GM12878 (cell line): ENCODE measurements around the gene TBL3. TPM values are rescaled to one million over a fixed set of nuclear protein-coding genes. Genes with fewer than 3 reads are reported as not detected.
A peak's percentile ranks its signal among the peaks of the same experiment; 100 is the strongest.

Source experiments
- ATAC-seq: fragments of 200-7000 bp; cut with Tn5 transposase; 3 replicates; pipeline ENCODE4 v1.9.1; 2020; ENCODE audit warnings: mild to moderate bottlenecking, moderate library complexity
- Bru-seq: library from RNA; stranded (reverse); fragments of 400-500 nt; gene quantifications from one replicate; lab custom pipeline; 2021; lab: Mats Ljungman, UMichigan
- BruChase-seq, 2 experiments: library from RNA; stranded (reverse); fragments of 400-500 nt; gene quantifications; one replicate each; lab custom pipeline; 2021; lab: Mats Ljungman, UMichigan
- BruUV-seq: library from RNA; stranded (reverse); fragments of 400-500 nt; replicated peaks from 2 replicates; lab custom pipeline; 2021; lab: Mats Ljungman, UMichigan
- CTCF ChIA-PET: fragments of 300-600 bp; sonication (Branson Sonifier 250); formaldehyde crosslinking; extraction: SDS; loops from one replicate; lab custom pipeline; 2021; ENCODE audit warnings: inconsistent platforms; lab: Yijun Ruan, JAX
- POLR2A ChIA-PET: fragments of 350-600 bp; formaldehyde crosslinking; extraction: SDS; loops from one replicate; lab custom pipeline; 2021; ENCODE audit warnings: inconsistent platforms; lab: Charles Lee
- RAD21 ChIA-PET: fragments of 300-600 bp; sonication (Branson Sonifier 250); formaldehyde crosslinking; loops from one replicate; lab custom pipeline; 2023; ENCODE audit warnings: antibody characterized with exemption; ENCODE audit not compliant: unreplicated experiment; lab: Charles Lee
- SMC1A ChIA-PET: fragments of 300-600 bp; sonication (Branson Sonifier 250); formaldehyde crosslinking; loops from one replicate; lab custom pipeline; 2023; ENCODE audit not compliant: unreplicated experiment, uncharacterized antibody; lab: Charles Lee
- DNase-seq: peaks from one replicate; pipeline ENCODE4 v3.0.0-alpha.2; 2011; ENCODE audit warnings: low read depth, low spot score
- FAIRE-seq: peaks from 3 replicates; lab custom pipeline; 2011; peaks lifted over from hg19 to GRCh38; lab: Jason Lieb, UNC
- H2AFZ ChIP-seq: 2 replicates; pipeline ENCODE4 v1.6.0; 2011; ENCODE audit warnings: low read depth, low read length, control low read depth; ENCODE audit not compliant: control insufficient read depth
- H3K27ac ChIP-seq: 2 replicates; pipeline ENCODE4 v1.5.1; 2011; ENCODE audit warnings: control low read depth; ENCODE audit not compliant: control insufficient read depth, insufficient read depth
- H3K27me3 ChIP-seq, 2 experiments: replicated peaks in 1 of 2; 2 replicates each; pipeline versions ENCODE4 v1.6.0 to v1.6.1; 2011; ENCODE audit warnings: low read length in 1 of 2; ENCODE audit not compliant: control insufficient read depth in 2 of 2, insufficient read depth in 2 of 2
- H3K36me3 ChIP-seq, 2 experiments: 2 replicates each; pipeline ENCODE4 v1.5.1; 2011; ENCODE audit warnings: low read length in 1 of 2; ENCODE audit not compliant: control insufficient read depth in 2 of 2, insufficient read depth in 2 of 2
- H3K4me1 ChIP-seq: 2 replicates; pipeline ENCODE4 v1.6.1; 2011; ENCODE audit warnings: mild to moderate bottlenecking, low read length, moderate library complexity, mixed read lengths; ENCODE audit not compliant: control insufficient read depth, insufficient read depth
- H3K4me2 ChIP-seq: 2 replicates; pipeline ENCODE4 v1.6.0; 2011; ENCODE audit warnings: control low read depth; ENCODE audit not compliant: control insufficient read depth, insufficient read depth
- H3K4me3 ChIP-seq: fragments of 200-600 bp; sonication (generic); 2 replicates; pipeline ENCODE4 v1.5.1; 2016
- H3K79me2 ChIP-seq: 2 replicates; pipeline ENCODE4 v1.6.0; 2011; ENCODE audit warnings: low read length; ENCODE audit not compliant: control insufficient read depth, insufficient read depth
- H3K9ac ChIP-seq: 2 replicates; pipeline ENCODE4 v1.8.0; 2011; ENCODE audit warnings: low read length, control low read depth, mixed read lengths; ENCODE audit not compliant: control insufficient read depth, insufficient read depth
- H3K9me3 ChIP-seq: replicated peaks from 3 replicates; pipeline ENCODE4 v1.5.1; 2011; ENCODE audit warnings: mild to moderate bottlenecking, low read length; ENCODE audit not compliant: control insufficient read depth, insufficient read depth
- H4K20me1 ChIP-seq: 2 replicates; pipeline ENCODE4 v1.6.0; 2011; ENCODE audit not compliant: control insufficient read depth, insufficient read depth
- BACH1 ChIP-seq: fragments of 450-650 bp; IDR thresholded peaks from 2 replicates; pipeline ENCODE4 v1.6.1; 2017; ENCODE audit warnings: mild to moderate bottlenecking, borderline replicate concordance
- BCL3 ChIP-seq: IDR thresholded peaks from 2 replicates; pipeline ENCODE4 v1.6.1; 2011; ENCODE audit warnings: borderline replicate concordance, low read depth, mild to moderate bottlenecking, moderate library complexity, low read length; ENCODE audit not compliant: insufficient read depth, poor library complexity, severe bottlenecking
- CTCF ChIP-seq, 3 experiments: IDR thresholded peaks in 2 of 3; conservative IDR thresholded peaks in 1 of 3; 2 replicates each; pipeline ENCODE4 v1.5.1; 2011; ENCODE audit warnings: low read depth in 3 of 3, low read length in 3 of 3, mild to moderate bottlenecking in 3 of 3, control low read depth in 2 of 3, moderate library complexity in 2 of 3, inconsistent platforms in 1 of 3, mixed read lengths in 1 of 3; ENCODE audit not compliant: control insufficient read depth in 2 of 3, insufficient read depth in 1 of 3; ENCODE audit errors: extremely low read depth in 1 of 3
- EED ChIP-seq: sonication (generic); IDR thresholded peaks from 2 replicates; pipeline ENCODE4 v1.6.1; 2016; ENCODE audit warnings: antibody characterized with exemption, low read depth
- ETV6 ChIP-seq, 2 experiments: fragments of 450-650 bp in 1 of 2; IDR thresholded peaks in 1 of 2; conservative IDR thresholded peaks in 1 of 2; 2 replicates each; pipeline ENCODE4 v1.6.1; 2014; ENCODE audit warnings: antibody characterized with exemption in 1 of 2, borderline replicate concordance in 1 of 2, low read depth in 1 of 2, mild to moderate bottlenecking in 1 of 2, moderate library complexity in 1 of 2
- KLF5 ChIP-seq: fragments of 450-650 bp; IDR thresholded peaks from 2 replicates; pipeline ENCODE4 v1.6.1; 2014; ENCODE audit warnings: mild to moderate bottlenecking; ENCODE audit not compliant: partially characterized antibody
- NR2C1 ChIP-seq: fragments of 450-650 bp; IDR thresholded peaks from 2 replicates; pipeline ENCODE4 v1.6.1; 2017; ENCODE audit warnings: antibody characterized with exemption, mild to moderate bottlenecking, moderate library complexity
- RAD21 ChIP-seq: IDR thresholded peaks from 2 replicates; pipeline ENCODE4 v1.6.1; 2011; ENCODE audit warnings: mild to moderate bottlenecking, low read depth, low read length, moderate library complexity; ENCODE audit not compliant: insufficient read depth
- RFX5 ChIP-seq: IDR thresholded peaks from 2 replicates; pipeline ENCODE4 v1.6.1; 2011; ENCODE audit warnings: low read depth, low read length, improper control_type of control experiment
- RUNX3 ChIP-seq: IDR thresholded peaks from 2 replicates; pipeline ENCODE4 v1.6.1; 2012; ENCODE audit warnings: low read length, inconsistent platforms
- SIN3A ChIP-seq: IDR thresholded peaks from 2 replicates; pipeline ENCODE4 v1.6.1; 2012; ENCODE audit warnings: low read depth, low read length, improper control_type of control experiment
- ZNF207 ChIP-seq: fragments of 450-650 bp; IDR thresholded peaks from 2 replicates; pipeline ENCODE4 v1.6.1; 2014; ENCODE audit warnings: antibody characterized with exemption, mild to moderate bottlenecking, borderline replicate concordance
- ZNF274 ChIP-seq: IDR thresholded peaks from one replicate; pipeline ENCODE4 v1.8.0; 2011; ENCODE audit not compliant: insufficient read length, insufficient read depth
- WGBS: methylation state at CpG from one replicate; pipeline ENCODE4 v1.1.6; 2016; ENCODE audit warnings: low lambda C conversion rate; ENCODE audit not compliant: insufficient replicate concordance, insufficient coverage; ENCODE audit errors: missing lambda C conversion rate; 5-methylcytosine and 5-hydroxymethylcytosine counted together
- in situ Hi-C: fragments of 300-500 bp; cut with MboI; formaldehyde crosslinking; loops from 9 replicates; pipeline ENCODE4 v1.14.3; 2018; ENCODE audit warnings: mixed read lengths
- intact Hi-C: fragments of 100-400 bp; cut with micrococcal nuclease; formaldehyde crosslinking; loops from one replicate; pipeline ENCODE4 v1.14.2; 2022; ENCODE audit not compliant: unreplicated experiment
- long read RNA-seq, 2 experiments: library from polyadenylated mRNA; unstranded; transcript quantifications; one replicate each; pipeline ENCODE4 v2.0.0, GENCODE V29; 2019 to 2020
- polyA minus RNA-seq, 3 experiments: library from RNA; depleted of rRNA, polyadenylated mRNA; stranded (reverse); fragments of >200 nt; gene quantifications; 2 replicates each; pipeline ENCODE4 v1.2.3, GENCODE V29; 2011
- polyA plus RNA-seq, 11 experiments: library from polyadenylated mRNA; depleted of rRNA in 4 of 11; unstranded in 6 of 11; stranded (reverse) in 5 of 11; fragments of >200 nt; fragmentation: Nextera tagmentation in 4 of 11; fragmentation: Illumina TruSeq in 1 of 11; extraction: Ambion mirVana in 4 of 11; extraction: Trizol in 1 of 11; gene quantifications; 1 replicate in 1 of 11; 2 replicates in 10 of 11; pipeline versions ENCODE4 v1.2.1 to v1.2.3, GENCODE V29; 2011 to 2016; ENCODE audit warnings: inconsistent platforms in 2 of 11, missing spikeins in 2 of 11, low read depth in 1 of 11
- total RNA-seq, 4 experiments: library from RNA; depleted of rRNA in 3 of 4; stranded (reverse); fragments of >200 nt in 3 of 4; fragmentation: Illumina TruSeq in 1 of 4; extraction: Trizol in 1 of 4; gene quantifications; 2 replicates each; pipeline versions ENCODE4 v1.2.1 to v1.2.3, GENCODE V29; 2013 to 2021

TBL3 gene
- 28.0 and 31.8 TPM in 2 replicates for total RNA-seq (2013; cell fraction: nucleolus; rRNA removed)
- 53.0 and 71.4 TPM in 2 replicates for total RNA-seq (2014; rRNA removed)
- 8.2 and 9.6 TPM in 2 replicates for total RNA-seq (2014; rRNA removed; fragmentation: Illumina TruSeq; extraction: Trizol)
- total RNA-seq (2021): 64.8 and 66.8 TPM in 2 replicates
- 9.8 TPM for polyA plus RNA-seq (2011; ENCODE audit: low read depth)
- 4.6 and 20.9 TPM in 2 replicates for polyA plus RNA-seq (2011; rRNA removed)
- 39.7 and 48.7 TPM in 2 replicates for polyA plus RNA-seq (2011; cell fraction: cytosol; rRNA removed)
- polyA plus RNA-seq (2011; cell fraction: nucleus; rRNA removed): 111 and 145 TPM in 2 replicates
- 20.6 and 30.3 TPM in 2 replicates for polyA plus RNA-seq (2012)
- polyA plus RNA-seq (2014; fragmentation: Illumina TruSeq; extraction: Trizol): 5.6 and 21.7 TPM in 2 replicates
- polyA plus RNA-seq (2014; fragmentation: Nextera tagmentation; extraction: Ambion mirVana): 1 to 10 TPM; 1.2 to 8.1 TPM
- 46.8 and 65.1 TPM in 2 replicates for polyA plus RNA-seq (2014; rRNA removed)
- 100 to 1,000 TPM in 1 of 2 experiments, 10 to 100 TPM in 1; 89.6 to 101 TPM for polyA plus RNA-seq (2016; fragmentation: Nextera tagmentation; extraction: Ambion mirVana)
- 34.5 and 66.7 TPM in 2 replicates for polyA minus RNA-seq (2011; rRNA and poly(A)+ RNA removed)
- polyA minus RNA-seq (2011; cell fraction: cytosol; rRNA and poly(A)+ RNA removed): 26.2 and 31.5 TPM in 2 replicates
- polyA minus RNA-seq (2011; cell fraction: nucleus; rRNA and poly(A)+ RNA removed): 26.6 and 42.8 TPM in 2 replicates
- Bru-seq, nascent RNA: percentile 60 among the genes with signal in this experiment
- percentile 76 among the genes with signal in this experiment for BruChase-seq, experiment 1, labeled RNA remaining after a 6-hour chase
- BruChase-seq, experiment 2, labeled RNA remaining after a 2-hour chase: percentile 68 among the genes with signal in this experiment
- long read RNA-seq, experiment 1, full-length matches to known transcripts: 61 of 76 reads
- long read RNA-seq, experiment 1, partial matches to known transcripts: 7 of 76 reads
- long read RNA-seq, experiment 1, other reads (novel, unspliced or antisense): 8 of 76 reads
- long read RNA-seq, experiment 2, full-length matches to known transcripts: 10 of 12 reads
- long read RNA-seq, experiment 2, partial matches to known transcripts: 2 of 12 reads
- long read RNA-seq, experiment 2, other reads (novel, unspliced or antisense): 0 of 12 reads

- intact Hi-C loops: no loop called here
- Histone ChIP-seq H3K4me2 (peak within 1 kb of the TSS; percentile 95), H3K36me3 (peaks cover 0 to 23% of the 10 kb centered on the region in 2 experiments; a peak in 3 of 4 replicates), H3K4me3 (peak within 1 kb of the TSS; percentile 93), H3K9me3 (no peaks in the 10 kb centered on the region), H3K27ac (peak within 1 kb of the TSS; percentile 89), H2AFZ (peak within 1 kb of the TSS; percentile 79), H3K27me3 (no peaks in the 10 kb centered on the region), H3K4me1 (peaks cover 12% of the 10 kb centered on the region), H3K9ac (peak within 1 kb of the TSS; percentile 87), H3K79me2 (peaks cover 24% of the 10 kb centered on the region), H4K20me1 (no peaks in the 10 kb centered on the region)
- ChIA-PET RAD21 (interaction anchor here (1.0 to 1.3 kb wide), 2 partner anchors 9 to 12 kb away, joined by 3 to 6 read pairs; partner anchors contain the start of genes GFER and NOXO1), POLR2A (interaction anchor here (0.6 to 2.7 kb wide), 11 partner anchors 9 to 189 kb away, joined by 3 to 21 read pairs (median 4); partner anchors contain the start of genes GFER, MSRB1, NDUFB10 and NOXO1), CTCF (interaction anchor here (1.1 to 1.3 kb wide), 2 partner anchors 10 to 32 kb away, joined by 3 to 6 read pairs; no protein-coding TSS in a partner anchor), SMC1A (interaction anchor here (0.8 to 1.3 kb wide), 2 partner anchors 11 to 22 kb away, joined by 3 to 7 read pairs; no protein-coding TSS in a partner anchor)
- no TSS peak for BruUV-seq
- peak; percentile 98 for ATAC-seq
- under 1% methylated on average over 78 of the region's 78 CpGs for WGBS
- peak; percentile 76 for FAIRE-seq
- DNase-seq: peak; percentile 70
- in situ Hi-C loops: no loop called here
- TF ChIP-seq KLF5: peak; percentile 91
- TF ChIP-seq EED: no peak
- TF ChIP-seq RAD21: no peak
- no peak for TF ChIP-seq CTCF (IDR thresholded peaks at IDR 0.05 in 2 of 3, conservative IDR thresholded peaks at IDR 0.05 in 1 of 3; ENCODE audit: control insufficient read depth in 2 of 3, extremely low read depth in 1 of 3, insufficient read depth in 1 of 3, low read depth in 3 of 3, low read length in 3 of 3)
- peak; percentile 87 for TF ChIP-seq NR2C1
- no peak for TF ChIP-seq ZNF274
- TF ChIP-seq RUNX3: peak; percentile 93
- peak; percentile 48; the same call in 1 of the 2 replicates for TF ChIP-seq RFX5
- TF ChIP-seq BACH1: peak; percentile 73; the same call in 1 of the 2 replicates
- peak; percentile 46 for TF ChIP-seq BCL3
- TF ChIP-seq SIN3A: peak; percentile 97
- TF ChIP-seq ETV6 (conservative IDR thresholded peaks at IDR 0.05 in 1 of 2, IDR thresholded peaks at IDR 0.05 in 1 of 2; ENCODE audit: borderline replicate concordance in 1 of 2, low read depth in 1 of 2): peak in 1 of 2 experiments; percentile 79; a peak in 1 of 4 replicates
- TF ChIP-seq ZNF207: peak; percentile 98
Measured at GRCh38 chr16:1971796-1972489, at the start of gene TBL3. Gene TBL3 (plus strand): TSS chr16:1972053. CDS start chr16:1972165, 112 bp downstream.
